Nephron (organoid): Measurements from ENCODE around the gene OTOP1.

Source experiments
- H3K27ac Mint-ChIP-seq, 3 experiments: 2 replicates each; pipeline ENCODE4 v1.8.0; 2020; ENCODE audit warnings: mixed read lengths in 3 of 3, mild to moderate bottlenecking in 2 of 3, moderate library complexity in 1 of 3
- H3K27me3 Mint-ChIP-seq: 2 replicates; pipeline ENCODE4 v1.8.0; 2021; ENCODE audit warnings: low read depth, mild to moderate bottlenecking, moderate library complexity, mixed read lengths
- H3K36me3 Mint-ChIP-seq: 2 replicates; pipeline ENCODE4 v1.8.0; 2020; ENCODE audit warnings: low read depth, mixed read lengths
- H3K4me1 Mint-ChIP-seq: 2 replicates; pipeline ENCODE4 v1.8.0; 2020; ENCODE audit warnings: mixed read lengths
- H3K4me3 Mint-ChIP-seq, 3 experiments: 2 replicates each; pipeline ENCODE4 v1.8.0; 2020; ENCODE audit warnings: mild to moderate bottlenecking in 3 of 3, mixed read lengths in 3 of 3, moderate library complexity in 2 of 3
- H3K9me3 Mint-ChIP-seq: 2 replicates; pipeline ENCODE4 v1.8.0; 2020; ENCODE audit warnings: mixed read lengths
- CTCF ChIP-seq, 3 experiments: fragments of 200-600 bp; sonication (generic); IDR thresholded peaks; one replicate each; pipeline ENCODE4 v1.5.0; 2021; ENCODE audit warnings: antibody characterized with exemption in 3 of 3; ENCODE audit not compliant: unreplicated experiment in 3 of 3

OTOP1 gene, protein sequence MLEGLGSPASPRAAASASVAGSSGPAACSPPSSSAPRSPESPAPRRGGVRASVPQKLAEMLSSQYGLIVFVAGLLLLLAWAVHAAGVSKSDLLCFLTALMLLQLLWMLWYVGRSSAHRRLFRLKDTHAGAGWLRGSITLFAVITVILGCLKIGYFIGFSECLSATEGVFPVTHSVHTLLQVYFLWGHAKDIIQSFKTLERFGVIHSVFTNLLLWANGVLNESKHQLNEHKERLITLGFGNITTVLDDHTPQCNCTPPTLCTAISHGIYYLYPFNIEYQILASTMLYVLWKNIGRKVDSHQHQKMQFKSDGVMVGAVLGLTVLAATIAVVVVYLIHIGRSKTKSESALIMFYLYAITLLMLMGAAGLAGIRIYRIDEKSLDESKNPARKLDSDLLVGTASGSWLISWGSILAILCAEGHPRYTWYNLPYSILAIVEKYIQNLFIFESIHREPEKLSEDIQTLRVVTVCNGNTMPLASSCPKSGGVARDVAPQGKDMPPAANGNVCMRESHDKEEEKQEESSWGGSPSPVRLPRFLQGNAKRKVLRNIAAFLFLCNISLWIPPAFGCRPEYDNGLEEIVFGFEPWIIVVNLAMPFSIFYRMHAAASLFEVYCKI

DNA sequence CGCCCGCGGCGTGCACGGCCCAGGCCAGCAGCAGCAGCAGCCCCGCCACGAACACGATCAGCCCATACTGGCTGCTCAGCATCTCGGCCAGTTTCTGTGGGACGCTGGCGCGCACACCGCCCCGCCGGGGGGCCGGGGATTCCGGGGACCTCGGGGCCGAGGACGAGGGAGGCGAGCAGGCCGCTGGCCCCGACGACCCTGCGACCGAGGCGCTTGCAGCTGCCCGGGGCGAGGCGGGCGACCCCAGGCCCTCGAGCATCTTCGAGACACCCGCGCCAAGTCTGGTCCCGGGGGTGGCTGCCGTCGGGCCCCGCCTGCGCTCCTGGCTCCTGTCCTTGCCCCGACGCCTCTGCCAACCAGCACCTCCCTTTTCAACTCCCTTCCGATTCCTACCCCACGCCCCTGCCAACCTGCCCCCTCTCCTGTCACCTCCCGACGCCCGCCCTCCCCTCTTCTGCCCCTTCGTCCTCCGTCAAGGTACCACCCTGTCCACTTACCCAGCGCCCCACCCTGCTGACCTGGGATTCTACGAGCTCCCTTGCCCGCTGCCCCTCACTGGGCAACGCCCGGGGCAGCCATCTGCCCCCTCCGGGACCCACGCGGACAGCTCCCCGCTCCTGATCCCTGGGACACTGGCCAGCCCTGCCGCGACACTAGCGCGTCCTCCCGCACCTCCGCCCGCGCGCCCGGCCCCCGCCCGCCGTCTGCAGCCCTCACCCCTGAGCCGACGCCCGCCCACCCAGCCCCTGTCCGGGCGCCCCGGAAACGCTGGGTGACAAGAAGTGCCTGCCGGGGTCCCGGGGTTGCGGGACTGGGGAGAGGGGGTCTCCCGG lies at the start of gene OTOP1:
Gene OTOP1 (minus strand): TSS at position 324 of the 833 bp plus-strand sequence. CDS start 65 bp downstream, at position 259.
- no peak for TF ChIP-seq CTCF (IDR thresholded peaks at IDR 0.05; ENCODE audit: unreplicated experiment in 3 of 3)
- Mint-ChIP-seq H3K27ac (no peak within 1 kb of the TSS), H3K9me3 (peaks cover 19% of the 10 kb centered on the region), H3K4me3 (peak within 1 kb of the TSS in 1 of 3 experiments; percentile 62), H3K27me3 (peaks cover 94% of the 10 kb centered on the region), H3K36me3 (no peaks in the 10 kb centered on the region), H3K4me1 (no peaks in the 10 kb centered on the region)

DNA sequence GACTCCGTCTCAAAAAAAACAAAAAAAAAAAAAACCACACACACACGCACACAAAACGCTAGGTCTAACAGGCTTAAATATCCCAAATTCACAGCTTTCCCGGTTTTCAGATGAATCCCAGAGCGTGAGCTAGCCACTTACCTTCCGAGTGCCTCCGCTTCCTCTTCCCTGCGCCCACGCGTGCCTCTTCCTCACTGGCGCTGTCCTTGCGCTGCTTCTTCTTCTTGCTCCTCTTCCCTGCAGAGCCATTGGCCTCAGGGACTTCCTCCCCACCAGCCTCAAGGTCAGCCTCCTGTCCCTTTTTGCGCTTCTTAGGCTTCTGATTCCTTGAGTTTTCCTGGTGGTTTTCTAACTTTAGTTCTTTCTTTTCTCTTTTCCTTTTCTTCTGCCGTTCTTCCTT lies 47.5 kb upstream of the OTOP1 start:
- no peaks in the 10 kb centered on the region for H3K4me1 Mint-ChIP-seq
- H3K4me3 Mint-ChIP-seq, result no peak overlapping the region
- H3K27ac Mint-ChIP-seq, result no peak overlapping the region
- H3K9me3 Mint-ChIP-seq, result no peaks in the 10 kb centered on the region
- peaks cover 49% of the 10 kb centered on the region for H3K36me3 Mint-ChIP-seq
- H3K27me3 Mint-ChIP-seq, result no peaks in the 10 kb centered on the region
- TF ChIP-seq CTCF (IDR thresholded peaks at IDR 0.05; ENCODE audit: unreplicated experiment in 3 of 3), result no peak

GRCh38 chr4:4271912-4272311 lies 45.2 kb upstream of the OTOP1 start:
- H3K27ac Mint-ChIP-seq, result no peak overlapping the region
- no peaks in the 10 kb centered on the region for H3K4me1 Mint-ChIP-seq
- no peaks in the 10 kb centered on the region for H3K27me3 Mint-ChIP-seq
- TF ChIP-seq CTCF (IDR thresholded peaks at IDR 0.05; ENCODE audit: unreplicated experiment in 3 of 3), result no peak
- peaks cover 48% of the 10 kb centered on the region for H3K36me3 Mint-ChIP-seq
- no peaks in the 10 kb centered on the region for H3K9me3 Mint-ChIP-seq
- H3K4me3 Mint-ChIP-seq, result no peak overlapping the region

DNA sequence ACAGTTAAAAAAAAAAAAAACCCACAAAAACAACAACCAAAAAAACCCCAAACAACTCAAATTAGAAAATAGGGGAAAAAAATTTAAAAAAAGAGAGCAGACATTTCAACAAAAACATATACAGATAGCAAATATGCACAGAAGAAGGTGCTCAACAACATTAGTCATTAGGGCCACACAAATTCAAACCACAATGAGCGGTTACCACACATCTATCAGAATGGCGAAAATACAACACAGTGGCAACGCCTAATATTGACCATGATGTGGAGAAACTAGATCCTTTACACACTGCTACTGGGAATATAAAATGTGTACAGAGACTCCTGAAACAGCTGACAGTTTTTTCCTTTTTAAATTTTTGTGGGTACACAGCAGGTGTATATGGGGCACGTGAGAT lies 43.8 kb upstream of the OTOP1 start:
- no peaks in the 10 kb centered on the region for H3K4me1 Mint-ChIP-seq
- H3K36me3 Mint-ChIP-seq, result peaks cover 48% of the 10 kb centered on the region
- H3K27me3 Mint-ChIP-seq, result no peaks in the 10 kb centered on the region
- H3K9me3 Mint-ChIP-seq, result no peaks in the 10 kb centered on the region
- no peak overlapping the region for H3K4me3 Mint-ChIP-seq
- H3K27ac Mint-ChIP-seq, result no peak overlapping the region
- TF ChIP-seq CTCF (IDR thresholded peaks at IDR 0.05; ENCODE audit: unreplicated experiment in 3 of 3), result no peak

DNA sequence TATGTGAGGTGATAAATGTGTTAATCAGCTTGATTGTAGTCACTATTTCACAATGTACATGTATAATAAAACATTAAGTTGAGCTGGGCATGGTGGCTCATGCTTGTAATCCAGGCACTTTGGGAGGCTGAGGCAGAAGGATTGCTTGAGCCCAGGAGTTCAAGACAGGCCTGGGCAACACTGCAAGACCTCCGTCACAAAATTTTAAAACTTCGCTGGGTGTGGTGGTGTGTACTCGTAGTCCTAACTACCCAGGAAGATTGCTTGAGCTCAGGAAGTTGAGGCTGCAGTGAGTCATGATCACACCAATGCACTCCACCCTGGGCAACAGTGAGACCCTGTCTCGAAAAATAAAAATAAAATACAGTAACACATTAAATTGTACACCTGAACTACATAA lies 43.1 kb upstream of the OTOP1 start:
- Mint-ChIP-seq H3K27ac (no peak overlapping the region), H3K4me3 (no peak overlapping the region), H3K4me1 (no peaks in the 10 kb centered on the region), H3K36me3 (peaks cover 46% of the 10 kb centered on the region), H3K27me3 (no peaks in the 10 kb centered on the region), H3K9me3 (no peaks in the 10 kb centered on the region)
- TF ChIP-seq CTCF (IDR thresholded peaks at IDR 0.05; ENCODE audit: unreplicated experiment in 3 of 3), result no peak
